IMR-90 (cell line): ENCODE results near the gene HTATSF1.

Source experiments
- CEBPB ChIP-seq: IDR thresholded peaks from 2 replicates; pipeline ENCODE4 v1.6.1; 2012; ENCODE audit warnings: low read depth, low read length, improper control_type of control experiment
- MAFK ChIP-seq: IDR thresholded peaks from 2 replicates; pipeline ENCODE4 v1.6.1; 2012; ENCODE audit warnings: low read depth, low read length, improper control_type of control experiment
- MXI1 ChIP-seq: IDR thresholded peaks from 2 replicates; pipeline ENCODE4 v1.6.1; 2012; ENCODE audit warnings: low read depth, mild to moderate bottlenecking, low read length, moderate library complexity, borderline replicate concordance
- POLR2A ChIP-seq: IDR thresholded peaks from 2 replicates; pipeline ENCODE4 v1.6.1; 2012; ENCODE audit warnings: mild to moderate bottlenecking, low read depth, low read length
- RAD21 ChIP-seq: IDR thresholded peaks from 2 replicates; pipeline ENCODE4 v1.6.1; 2012; ENCODE audit warnings: low read length, improper control_type of control experiment
- RCOR1 ChIP-seq: IDR thresholded peaks from 2 replicates; pipeline ENCODE4 v1.6.1; 2012; ENCODE audit warnings: mild to moderate bottlenecking, low read length, improper control_type of control experiment; ENCODE audit not compliant: insufficient replicate concordance
- RFX5 ChIP-seq: IDR thresholded peaks from 2 replicates; pipeline ENCODE4 v1.8.0; 2012; ENCODE audit warnings: low read depth, mild to moderate bottlenecking, low read length, moderate library complexity
- TF ChIP-seq, protein P1 (sequence below): conservative IDR thresholded peaks from 2 replicates; pipeline ENCODE4 v1.5.1; 2012; ENCODE audit warnings: mild to moderate bottlenecking, low read depth, low read length, improper control_type of control experiment
- TF ChIP-seq, protein P2 (sequence below): fragments of 150-350 bp; IDR thresholded peaks from 2 replicates; pipeline ENCODE4 v1.6.1; 2017; ENCODE audit warnings: mild to moderate bottlenecking, antibody characterized with exemption, low read length, low read depth
- TF ChIP-seq, protein P3 (sequence below): fragments of 150-350 bp; IDR thresholded peaks from 2 replicates; pipeline ENCODE4 v1.6.1; 2016; ENCODE audit warnings: low read depth, mild to moderate bottlenecking, low read length, moderate library complexity, borderline replicate concordance

DNA sequence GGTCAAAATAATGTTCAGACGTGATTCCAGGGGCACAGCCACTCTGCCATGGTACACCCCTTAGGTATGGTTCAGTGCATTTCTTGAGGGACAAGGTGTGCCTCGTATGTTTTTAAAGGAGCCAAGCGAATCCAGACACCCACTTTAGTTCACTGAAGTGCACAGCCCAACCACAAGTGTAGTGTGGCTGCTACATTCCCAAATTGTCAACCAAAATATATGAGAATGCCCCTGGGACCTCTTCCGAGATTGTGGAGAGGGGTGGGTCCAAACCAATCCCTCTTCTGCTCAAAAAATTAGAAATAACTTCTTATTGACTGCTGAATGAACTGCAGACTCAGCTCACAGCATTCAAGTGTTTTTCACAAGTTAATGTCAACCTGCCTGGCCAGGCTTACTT lies 17.0 kb upstream of the HTATSF1 start:
- TF ChIP-seq POLR2A = no peak
- no peak for TF ChIP-seq RAD21
- TF ChIP-seq, protein P1, sequence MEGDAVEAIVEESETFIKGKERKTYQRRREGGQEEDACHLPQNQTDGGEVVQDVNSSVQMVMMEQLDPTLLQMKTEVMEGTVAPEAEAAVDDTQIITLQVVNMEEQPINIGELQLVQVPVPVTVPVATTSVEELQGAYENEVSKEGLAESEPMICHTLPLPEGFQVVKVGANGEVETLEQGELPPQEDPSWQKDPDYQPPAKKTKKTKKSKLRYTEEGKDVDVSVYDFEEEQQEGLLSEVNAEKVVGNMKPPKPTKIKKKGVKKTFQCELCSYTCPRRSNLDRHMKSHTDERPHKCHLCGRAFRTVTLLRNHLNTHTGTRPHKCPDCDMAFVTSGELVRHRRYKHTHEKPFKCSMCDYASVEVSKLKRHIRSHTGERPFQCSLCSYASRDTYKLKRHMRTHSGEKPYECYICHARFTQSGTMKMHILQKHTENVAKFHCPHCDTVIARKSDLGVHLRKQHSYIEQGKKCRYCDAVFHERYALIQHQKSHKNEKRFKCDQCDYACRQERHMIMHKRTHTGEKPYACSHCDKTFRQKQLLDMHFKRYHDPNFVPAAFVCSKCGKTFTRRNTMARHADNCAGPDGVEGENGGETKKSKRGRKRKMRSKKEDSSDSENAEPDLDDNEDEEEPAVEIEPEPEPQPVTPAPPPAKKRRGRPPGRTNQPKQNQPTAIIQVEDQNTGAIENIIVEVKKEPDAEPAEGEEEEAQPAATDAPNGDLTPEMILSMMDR = no peak
- no peak for TF ChIP-seq CEBPB
- TF ChIP-seq MXI1 = no peak
- TF ChIP-seq RFX5 = no peak
- TF ChIP-seq RCOR1 = no peak
- TF ChIP-seq, protein P2, sequence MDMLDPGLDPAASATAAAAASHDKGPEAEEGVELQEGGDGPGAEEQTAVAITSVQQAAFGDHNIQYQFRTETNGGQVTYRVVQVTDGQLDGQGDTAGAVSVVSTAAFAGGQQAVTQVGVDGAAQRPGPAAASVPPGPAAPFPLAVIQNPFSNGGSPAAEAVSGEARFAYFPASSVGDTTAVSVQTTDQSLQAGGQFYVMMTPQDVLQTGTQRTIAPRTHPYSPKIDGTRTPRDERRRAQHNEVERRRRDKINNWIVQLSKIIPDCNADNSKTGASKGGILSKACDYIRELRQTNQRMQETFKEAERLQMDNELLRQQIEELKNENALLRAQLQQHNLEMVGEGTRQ = no peak
- no peak for TF ChIP-seq MAFK
- TF ChIP-seq, protein P3, sequence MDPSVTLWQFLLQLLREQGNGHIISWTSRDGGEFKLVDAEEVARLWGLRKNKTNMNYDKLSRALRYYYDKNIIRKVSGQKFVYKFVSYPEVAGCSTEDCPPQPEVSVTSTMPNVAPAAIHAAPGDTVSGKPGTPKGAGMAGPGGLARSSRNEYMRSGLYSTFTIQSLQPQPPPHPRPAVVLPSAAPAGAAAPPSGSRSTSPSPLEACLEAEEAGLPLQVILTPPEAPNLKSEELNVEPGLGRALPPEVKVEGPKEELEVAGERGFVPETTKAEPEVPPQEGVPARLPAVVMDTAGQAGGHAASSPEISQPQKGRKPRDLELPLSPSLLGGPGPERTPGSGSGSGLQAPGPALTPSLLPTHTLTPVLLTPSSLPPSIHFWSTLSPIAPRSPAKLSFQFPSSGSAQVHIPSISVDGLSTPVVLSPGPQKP = no peak
